ENCODE results near the gene UBFD1.
"Not testable (repeated sequence)": the region's sequence is repeated elsewhere in the genome, so short reads cannot be mapped to it uniquely, and the experiment has no call there.

Gene UBFD1

DNA sequence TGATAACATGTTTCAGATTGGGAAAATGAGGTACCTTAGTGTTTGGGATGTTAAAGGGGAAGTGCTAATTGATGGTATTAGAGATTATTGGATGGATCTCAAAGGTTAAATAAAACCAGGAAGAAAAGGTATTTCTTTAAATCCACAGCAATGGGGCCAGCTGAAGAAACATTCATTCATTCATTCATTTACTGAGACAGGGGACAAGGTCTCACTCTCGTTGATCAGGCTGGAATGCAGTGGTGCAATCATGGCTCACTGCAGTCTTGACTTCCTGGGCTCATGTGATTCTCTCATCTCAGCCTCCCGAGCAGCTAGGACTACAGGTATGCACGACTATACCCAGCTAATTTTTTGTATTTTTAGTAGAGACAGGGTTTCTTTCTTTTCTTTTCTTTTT is 20.1 kb upstream of the UBFD1 start:
- no peak overlapping the region for H3K4me3 ChIP-seq (ENCODE audit: low read depth, low read length)
- no peak for TF ChIP-seq CTCF (conservative IDR thresholded peaks at IDR 0.05; ENCODE audit: low read depth, low read length)
- DNase-seq (ENCODE audit: low read depth), result peak; percentile 44

DNA sequence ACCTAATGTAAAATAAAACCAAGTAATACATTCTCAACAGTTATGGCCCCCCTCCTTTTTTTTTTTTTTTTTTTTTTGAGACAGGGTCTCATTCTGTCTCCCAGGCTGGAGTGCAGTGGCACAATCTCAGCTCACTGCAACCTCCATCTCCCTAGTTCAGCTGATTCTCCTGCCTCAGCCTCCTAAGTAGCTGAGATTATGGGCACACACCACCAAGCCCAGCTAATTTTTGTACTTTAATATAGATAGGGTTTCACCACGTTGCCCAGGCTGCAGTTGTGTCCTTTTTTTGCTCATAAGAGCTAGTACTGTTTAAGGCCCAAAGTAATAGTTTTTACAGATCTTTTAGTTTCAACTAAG is 18.6 kb upstream of the UBFD1 start:
- no peak for DNase-seq (ENCODE audit: low read depth)

DNA sequence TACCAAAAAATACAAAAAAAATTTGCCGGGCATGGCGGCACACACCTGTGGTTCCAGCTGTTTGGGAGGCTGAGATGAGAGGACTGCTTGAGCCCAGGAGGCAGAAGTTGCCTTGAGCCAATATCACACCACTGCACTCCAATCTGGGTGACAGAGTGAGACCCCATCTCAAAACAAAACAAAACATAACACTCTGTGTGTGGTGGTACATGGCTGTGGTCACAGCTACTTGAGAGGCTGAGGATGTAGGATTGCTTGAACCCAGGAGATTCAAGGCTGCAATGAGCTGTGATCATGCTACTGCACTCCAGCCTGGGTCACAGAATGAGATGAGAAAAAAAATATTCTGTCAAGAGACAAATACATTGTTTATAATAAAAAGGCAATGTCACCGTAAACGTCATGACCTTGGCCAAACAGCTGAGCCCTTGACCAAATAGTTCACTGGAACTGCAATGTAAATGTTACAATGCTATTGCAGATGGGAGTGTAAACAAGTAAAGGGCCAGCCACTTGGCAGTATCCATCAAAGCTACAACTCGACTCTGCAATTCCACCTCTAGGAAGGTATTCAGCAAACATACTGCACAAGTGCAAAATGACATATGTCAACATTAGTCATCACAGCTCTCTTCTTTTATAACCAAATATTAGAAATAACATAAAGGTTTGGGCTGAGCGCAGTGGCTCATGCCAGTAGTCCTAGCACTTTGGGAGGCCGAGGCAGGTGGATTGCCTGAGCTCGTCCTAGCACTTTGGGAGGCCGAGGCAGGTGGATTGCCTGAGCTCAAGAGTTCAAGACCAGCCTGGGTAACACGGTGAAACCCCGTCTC is 17.3 kb upstream of the UBFD1 start:
- TF ChIP-seq CTCF (conservative IDR thresholded peaks at IDR 0.05; ENCODE audit: low read depth, low read length), result no peak
- H3K4me3 ChIP-seq (ENCODE audit: low read depth, low read length), result no peak overlapping the region
- DNase-seq (ENCODE audit: low read depth), result no peak

More for the DNA sequence above, 18.6 kb upstream of the UBFD1 start:
- no peak for TF ChIP-seq CTCF (conservative IDR thresholded peaks at IDR 0.05; ENCODE audit: low read depth, low read length)
- H3K4me3 ChIP-seq (ENCODE audit: low read depth, low read length), result no peak overlapping the region

- DNase-seq (ENCODE audit: low read depth); H3K4me3 ChIP-seq (ENCODE audit: low read depth, low read length): not testable (repeated sequence)
These were observed 16.7 kb upstream of the UBFD1 start for GRCh38 chr16:23540817-23541178.

DNA sequence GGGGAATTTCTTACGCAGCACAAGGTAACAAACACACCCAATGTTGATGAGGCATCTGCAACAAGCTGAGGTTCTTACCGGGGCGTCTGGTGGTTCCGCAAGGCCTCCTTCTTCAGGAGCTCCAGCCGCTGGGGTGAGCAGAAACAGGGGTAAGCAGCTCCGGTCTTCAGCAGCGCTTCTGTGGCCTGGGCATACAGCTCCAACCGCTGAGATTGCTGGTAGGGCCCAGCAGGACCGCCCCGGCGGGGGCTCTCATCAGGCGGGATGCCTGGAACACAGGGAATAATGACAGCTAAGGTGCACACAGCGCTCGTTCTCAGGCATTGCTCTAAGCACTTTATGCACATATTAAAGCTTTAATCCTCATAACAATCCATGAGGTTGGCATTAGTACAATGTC is 13.1 kb upstream of the UBFD1 start:
- H3K4me3 ChIP-seq (ENCODE audit: low read depth, low read length), result no peak overlapping the region
- TF ChIP-seq CTCF (conservative IDR thresholded peaks at IDR 0.05; ENCODE audit: low read depth, low read length), result no peak

GRCh38 chr16:23549938-23550337 is 7.6 kb upstream of the UBFD1 start:
- no peak for TF ChIP-seq CTCF (conservative IDR thresholded peaks at IDR 0.05; ENCODE audit: low read depth, low read length)
- H3K4me3 ChIP-seq (ENCODE audit: low read depth, low read length), result no peak overlapping the region

More for the DNA sequence above, 13.1 kb upstream of the UBFD1 start:
- no peak for DNase-seq (ENCODE audit: low read depth)

GRCh38 chr16:23552161-23552560 is 5.4 kb upstream of the UBFD1 start:
- H3K4me3 ChIP-seq (ENCODE audit: low read depth, low read length), result no peak overlapping the region
- TF ChIP-seq CTCF (conservative IDR thresholded peaks at IDR 0.05; ENCODE audit: low read depth, low read length), result no peak
- no peak for DNase-seq (ENCODE audit: low read depth)

More at GRCh38 chr16:23549938-23550337, 7.6 kb upstream of the UBFD1 start:
- DNase-seq (ENCODE audit: low read depth), result no peak
